NB4 (cell line): ENCODE measurements around the gene ME3.

Experiments
- POLR2A ChIP-seq: IDR thresholded peaks from 2 replicates; pipeline ENCODE4 v1.6.1; 2011; ENCODE audit warnings: mild to moderate bottlenecking; ENCODE audit not compliant: insufficient read length; ENCODE audit errors: extremely low read depth
- TF ChIP-seq, protein P1 (sequence below): IDR thresholded peaks from one replicate; pipeline ENCODE4 v1.5.1; 2012; ENCODE audit warnings: low read depth, low read length

DNA sequence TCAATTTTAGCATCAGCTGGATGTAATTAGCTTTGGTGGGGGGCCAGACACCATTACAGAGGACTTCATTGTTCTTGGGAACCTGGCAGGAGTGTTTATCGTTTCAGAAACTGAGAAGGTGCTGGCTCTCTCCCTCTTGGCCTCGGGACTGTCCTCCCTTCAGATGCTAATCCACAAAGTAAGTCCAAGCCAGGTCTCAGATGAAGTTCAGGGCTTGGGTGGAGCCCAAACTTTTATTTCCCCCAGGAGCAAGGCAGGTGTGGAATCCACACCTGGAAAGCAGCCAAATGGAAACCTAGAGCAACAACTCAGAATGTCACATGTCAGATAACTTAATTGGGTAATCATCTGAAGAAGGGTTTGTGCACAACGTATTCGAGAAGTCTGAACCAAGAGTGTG lies 119.2 kb downstream of the ME3 start:
- TF ChIP-seq POLR2A, result no peak
- TF ChIP-seq, protein P1, sequence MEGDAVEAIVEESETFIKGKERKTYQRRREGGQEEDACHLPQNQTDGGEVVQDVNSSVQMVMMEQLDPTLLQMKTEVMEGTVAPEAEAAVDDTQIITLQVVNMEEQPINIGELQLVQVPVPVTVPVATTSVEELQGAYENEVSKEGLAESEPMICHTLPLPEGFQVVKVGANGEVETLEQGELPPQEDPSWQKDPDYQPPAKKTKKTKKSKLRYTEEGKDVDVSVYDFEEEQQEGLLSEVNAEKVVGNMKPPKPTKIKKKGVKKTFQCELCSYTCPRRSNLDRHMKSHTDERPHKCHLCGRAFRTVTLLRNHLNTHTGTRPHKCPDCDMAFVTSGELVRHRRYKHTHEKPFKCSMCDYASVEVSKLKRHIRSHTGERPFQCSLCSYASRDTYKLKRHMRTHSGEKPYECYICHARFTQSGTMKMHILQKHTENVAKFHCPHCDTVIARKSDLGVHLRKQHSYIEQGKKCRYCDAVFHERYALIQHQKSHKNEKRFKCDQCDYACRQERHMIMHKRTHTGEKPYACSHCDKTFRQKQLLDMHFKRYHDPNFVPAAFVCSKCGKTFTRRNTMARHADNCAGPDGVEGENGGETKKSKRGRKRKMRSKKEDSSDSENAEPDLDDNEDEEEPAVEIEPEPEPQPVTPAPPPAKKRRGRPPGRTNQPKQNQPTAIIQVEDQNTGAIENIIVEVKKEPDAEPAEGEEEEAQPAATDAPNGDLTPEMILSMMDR, result no peak
